ENCODE results near the gene ST6GALNAC2. TPM values are rescaled to one million over a fixed set of nuclear protein-coding genes. Genes with fewer than 3 reads are reported as not detected.
"Not testable (repeated sequence)": the region's sequence is repeated elsewhere in the genome, so short reads cannot be mapped to it uniquely, and the experiment has no call there.

ST6GALNAC2 gene
- total RNA-seq, 4 donors from 2014 or later, result 15.2 to 39.9 (median 29.5) TPM

DNA sequence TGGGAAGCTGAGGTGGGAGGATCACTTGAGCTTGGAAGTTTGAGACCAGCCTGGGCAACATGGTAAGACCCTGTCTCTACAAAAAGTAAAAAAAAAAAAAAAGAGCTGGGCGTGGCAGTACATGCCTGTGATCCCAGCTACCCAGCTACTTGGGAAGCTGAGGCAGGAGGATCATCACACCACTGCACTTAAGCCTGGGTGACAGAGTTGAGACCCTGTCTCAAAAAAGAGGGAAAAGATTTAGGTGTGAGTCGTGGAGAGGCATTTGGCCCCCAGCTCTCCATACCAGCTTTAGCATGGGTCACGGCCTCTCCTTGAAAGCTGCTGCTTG is 19.1 kb downstream of the ST6GALNAC2 start:
- TF ChIP-seq POLR2A (IDR thresholded peaks at IDR 0.05), result no peak
- TF ChIP-seq, protein P1, sequence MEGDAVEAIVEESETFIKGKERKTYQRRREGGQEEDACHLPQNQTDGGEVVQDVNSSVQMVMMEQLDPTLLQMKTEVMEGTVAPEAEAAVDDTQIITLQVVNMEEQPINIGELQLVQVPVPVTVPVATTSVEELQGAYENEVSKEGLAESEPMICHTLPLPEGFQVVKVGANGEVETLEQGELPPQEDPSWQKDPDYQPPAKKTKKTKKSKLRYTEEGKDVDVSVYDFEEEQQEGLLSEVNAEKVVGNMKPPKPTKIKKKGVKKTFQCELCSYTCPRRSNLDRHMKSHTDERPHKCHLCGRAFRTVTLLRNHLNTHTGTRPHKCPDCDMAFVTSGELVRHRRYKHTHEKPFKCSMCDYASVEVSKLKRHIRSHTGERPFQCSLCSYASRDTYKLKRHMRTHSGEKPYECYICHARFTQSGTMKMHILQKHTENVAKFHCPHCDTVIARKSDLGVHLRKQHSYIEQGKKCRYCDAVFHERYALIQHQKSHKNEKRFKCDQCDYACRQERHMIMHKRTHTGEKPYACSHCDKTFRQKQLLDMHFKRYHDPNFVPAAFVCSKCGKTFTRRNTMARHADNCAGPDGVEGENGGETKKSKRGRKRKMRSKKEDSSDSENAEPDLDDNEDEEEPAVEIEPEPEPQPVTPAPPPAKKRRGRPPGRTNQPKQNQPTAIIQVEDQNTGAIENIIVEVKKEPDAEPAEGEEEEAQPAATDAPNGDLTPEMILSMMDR (IDR thresholded peaks at IDR 0.05), result no peak
- H3K4me3 ChIP-seq, result no peak overlapping the region
- WGBS, 2 donors, result 72 to 75% methylated on average over 3 of the region's 3 CpGs
- DNase-seq, result no peak
- H3K9me3 ChIP-seq, result no peaks in the 10 kb centered on the region
- no peak overlapping the region for H3K27ac ChIP-seq
- H3K36me3 ChIP-seq, result peaks cover 0 to 51% (median 10%) of the 10 kb centered on the region in 3 donors
- peaks cover under 1 to 77% (median 17%) of the 10 kb centered on the region in 3 donors for H3K4me1 ChIP-seq
- intact Hi-C loops (cut with DNase I), result no loop called here
- H3K27me3 ChIP-seq, result no peaks in the 10 kb centered on the region

DNA sequence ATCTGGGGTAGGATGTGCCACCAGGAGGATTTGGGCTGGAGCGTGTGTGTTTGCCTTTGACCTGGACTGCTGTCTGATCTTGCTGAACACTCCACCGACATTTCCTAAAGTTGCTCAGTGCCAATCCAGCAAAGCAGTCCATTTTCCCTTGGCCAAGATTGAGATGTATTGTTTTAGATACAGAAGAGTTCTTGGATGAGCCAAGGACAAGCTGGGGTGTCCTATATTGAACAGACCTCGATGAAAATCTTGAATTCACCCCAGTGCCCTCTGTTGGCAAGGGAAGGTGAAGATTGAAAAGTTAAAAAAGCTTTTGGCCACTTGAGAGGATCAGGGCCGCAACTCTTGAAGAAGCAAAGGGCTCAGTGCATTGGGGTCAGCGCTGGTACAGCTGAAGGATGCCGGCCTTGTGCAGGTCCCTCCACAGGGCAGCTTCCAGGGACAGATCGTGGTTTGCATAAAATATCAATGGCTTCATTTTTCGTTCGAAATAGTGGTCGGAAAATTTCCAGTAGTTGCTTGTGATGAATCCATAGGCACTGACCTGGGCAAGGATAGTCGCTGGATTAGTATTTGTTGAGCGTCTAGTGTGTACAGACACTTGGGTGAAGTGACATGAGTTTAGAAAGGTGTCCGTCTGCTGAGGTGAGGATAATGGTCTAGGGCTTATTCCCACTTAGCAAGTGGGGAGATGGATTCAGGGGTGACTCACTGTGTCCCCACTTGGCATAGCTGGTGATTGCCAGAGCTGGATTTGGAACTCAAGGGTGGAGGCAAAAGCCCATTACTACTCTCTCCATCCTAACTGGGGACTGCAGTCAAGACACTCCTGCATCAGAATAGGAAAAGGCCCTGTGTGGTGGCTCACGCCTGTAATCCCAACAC is 19.7 kb downstream of the ST6GALNAC2 start:
- no peak for TF ChIP-seq POLR2A (IDR thresholded peaks at IDR 0.05)
- TF ChIP-seq, protein P1 (IDR thresholded peaks at IDR 0.05), result no peak
- intact Hi-C loops (cut with DNase I), result no loop called here
- Histone ChIP-seq H3K4me1 (peaks cover 5 to 83% (median 23%) of the 10 kb centered on the region in 3 donors), H3K9me3 (no peaks in the 10 kb centered on the region), H3K27ac (peak overlapping the region in 2 of 4 donors; percentile 38 to 61), H3K27me3 (no peaks in the 10 kb centered on the region), H3K36me3 (peaks cover 0 to 51% (median 10%) of the 10 kb centered on the region in 3 donors), H3K4me3 (no peak overlapping the region)
- no peak for DNase-seq
- WGBS, 2 donors, result 76 to 85% methylated on average over 13 of the region's 14 CpGs

DNA sequence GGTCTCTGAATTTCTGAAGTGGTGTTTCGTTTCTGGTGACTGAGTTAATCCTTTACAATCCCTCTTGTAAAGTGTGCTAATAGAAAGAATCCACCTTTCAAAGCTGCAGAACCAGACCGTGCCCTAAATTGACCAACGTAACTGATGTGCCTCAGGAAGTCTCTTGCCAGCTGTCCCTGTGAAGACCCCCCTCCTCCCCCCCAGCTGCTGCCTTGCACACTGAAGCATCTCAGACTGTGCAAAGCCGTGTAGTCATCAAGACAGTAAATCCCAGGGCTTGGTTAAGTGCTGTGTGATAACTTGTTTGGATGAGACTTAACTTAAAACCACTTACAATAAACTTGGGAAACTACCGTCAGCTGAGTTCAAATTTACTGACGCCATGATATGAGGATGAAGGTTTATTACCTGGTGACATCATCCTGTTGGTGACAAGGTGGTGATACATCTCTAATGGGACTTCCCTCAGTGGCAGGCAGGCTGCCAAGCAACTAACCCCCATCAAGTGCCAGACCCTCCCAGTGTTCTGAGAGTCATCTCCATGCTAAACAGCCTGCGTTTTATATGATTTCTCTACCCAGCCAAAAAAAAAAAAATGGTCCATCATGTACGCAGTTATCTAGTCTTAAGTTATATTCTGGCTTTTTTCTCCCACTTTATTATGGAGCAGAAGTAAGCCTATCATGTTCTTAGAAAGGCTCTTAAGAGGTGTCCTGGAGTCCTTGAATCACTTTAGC is 20.5 kb downstream of the ST6GALNAC2 start:
- intact Hi-C loops (cut with DNase I); H3K9me3 ChIP-seq; H3K27me3 ChIP-seq; DNase-seq; H3K4me3 ChIP-seq: not testable (repeated sequence)
- peaks cover 5 to 86% (median 31%) of the 10 kb centered on the region in 3 donors for H3K4me1 ChIP-seq
- peak overlapping the region in 2 of 4 donors; percentile 38 to 61 for H3K27ac ChIP-seq
- H3K36me3 ChIP-seq, result peaks cover 0 to 51% (median 10%) of the 10 kb centered on the region in 3 donors
- WGBS, 2 donors, result 38 to 44% methylated on average over 4 to 6 of the region's 8 CpGs

DNA sequence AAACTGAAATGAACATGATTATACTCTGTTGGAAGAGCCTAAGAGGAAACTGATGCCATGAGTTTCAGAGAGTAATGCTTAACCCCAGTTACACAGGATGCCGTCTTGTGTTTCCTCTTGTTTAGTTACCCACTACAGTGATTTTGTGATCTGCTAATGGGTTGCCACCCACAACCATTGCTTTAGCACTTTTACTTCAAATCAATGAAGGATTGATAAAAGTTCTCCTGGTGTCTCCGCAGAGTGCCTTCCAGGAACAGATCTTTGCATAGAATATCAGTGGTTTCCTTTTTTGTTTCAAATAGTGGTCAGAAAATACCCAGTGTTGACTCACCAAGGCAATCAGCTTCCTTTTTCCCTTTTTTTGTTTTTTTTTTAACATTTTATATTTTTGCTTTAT is 22.3 kb downstream of the ST6GALNAC2 start:
- H3K27me3 ChIP-seq; H3K27ac ChIP-seq; DNase-seq; H3K4me3 ChIP-seq; H3K9me3 ChIP-seq; intact Hi-C loops (cut with DNase I): not testable (repeated sequence)
- Histone ChIP-seq H3K4me1 (peaks cover 14 to 86% (median 46%) of the 10 kb centered on the region in 3 donors), H3K36me3 (peaks cover 0 to 51% (median 10%) of the 10 kb centered on the region in 3 donors)
- 47 to 62% methylated on average over 2 of the region's 2 CpGs for WGBS, 2 donors

DNA sequence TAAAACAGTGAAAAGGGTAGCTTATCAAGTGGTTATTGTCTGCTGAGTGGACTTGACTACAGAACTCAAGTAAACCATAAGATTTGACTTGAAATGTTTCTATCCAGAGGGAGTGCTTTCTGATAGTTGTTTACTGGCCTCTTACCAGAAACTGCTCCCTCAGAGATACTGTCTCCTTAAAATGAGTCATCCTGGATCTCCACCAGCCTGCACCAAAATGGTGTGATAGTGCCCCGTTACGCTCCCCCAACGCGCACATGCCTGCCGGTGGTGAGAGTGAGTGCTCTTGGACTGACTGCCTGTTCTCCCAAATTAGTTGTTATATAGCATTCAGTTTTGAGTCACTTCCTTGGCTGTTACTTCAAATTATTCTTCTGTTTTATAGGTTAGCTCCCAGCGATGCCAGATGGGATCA is 22.9 kb downstream of the ST6GALNAC2 start:
- Histone ChIP-seq H3K36me3 (peaks cover 0 to 51% (median 10%) of the 10 kb centered on the region in 3 donors), H3K27me3 (no peaks in the 10 kb centered on the region), H3K4me1 (peaks cover 15 to 83% (median 46%) of the 10 kb centered on the region in 3 donors), H3K4me3 (peak overlapping the region in 1 of 4 donors; percentile 19), H3K27ac (peak overlapping the region; percentile 7 to 52 (median 36)), H3K9me3 (no peaks in the 10 kb centered on the region)
- no peak for DNase-seq
- 19 to 27% methylated on average over 6 of the region's 6 CpGs for WGBS, 2 donors
- no peak for TF ChIP-seq POLR2A (IDR thresholded peaks at IDR 0.05)
- TF ChIP-seq, protein P1 (IDR thresholded peaks at IDR 0.05), result no peak
- intact Hi-C loops (cut with DNase I), result no loop called here
